GM18858 (cell line): ENCODE results near the gene GABBR2.
"Not testable (repeated sequence)": the region's sequence is repeated elsewhere in the genome, so short reads cannot be mapped to it uniquely, and the experiment has no call there.

Experiments
- ATAC-seq: cut with Tn5 transposase; IDR thresholded peaks from one replicate; pipeline ENCODE4 v1.9.1; 2021; ENCODE audit not compliant: unreplicated experiment

Gene GABBR2

DNA sequence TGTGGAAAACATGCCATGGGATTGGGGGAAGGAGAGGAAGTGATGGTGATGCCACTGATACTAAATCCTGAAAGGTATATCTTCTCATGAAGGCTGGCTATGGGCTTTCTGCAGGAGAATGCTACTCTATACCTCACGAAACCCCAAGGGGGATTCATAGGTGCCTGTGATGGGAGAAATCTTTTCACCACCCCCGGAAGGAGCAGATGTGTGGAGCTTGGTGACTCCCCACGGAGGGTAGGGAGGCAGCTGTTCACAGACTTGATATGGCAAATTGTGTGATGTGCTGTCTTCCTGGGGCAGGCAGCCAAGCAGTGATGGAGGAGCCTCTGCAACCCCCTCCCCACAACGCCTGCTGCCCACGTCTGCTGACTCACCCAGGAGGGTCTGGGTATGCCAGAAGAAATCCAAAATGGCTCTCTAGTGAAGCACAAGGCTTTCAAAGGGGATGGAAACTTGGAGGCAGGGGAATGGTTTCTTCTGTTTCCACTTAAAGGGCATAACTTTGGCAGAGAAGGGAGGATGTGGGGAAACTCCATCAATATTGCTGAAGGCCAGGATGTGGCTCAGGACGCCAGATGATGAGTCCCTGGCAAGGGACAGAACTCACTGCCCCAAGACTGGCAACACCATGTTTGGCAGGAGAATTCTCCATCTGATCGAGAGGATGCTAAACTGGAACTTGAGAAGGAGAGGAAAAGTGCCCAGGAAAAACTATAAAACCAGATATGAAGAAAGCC, 188.3 kb downstream of the GABBR2 start:
- ATAC-seq: no peak

DNA sequence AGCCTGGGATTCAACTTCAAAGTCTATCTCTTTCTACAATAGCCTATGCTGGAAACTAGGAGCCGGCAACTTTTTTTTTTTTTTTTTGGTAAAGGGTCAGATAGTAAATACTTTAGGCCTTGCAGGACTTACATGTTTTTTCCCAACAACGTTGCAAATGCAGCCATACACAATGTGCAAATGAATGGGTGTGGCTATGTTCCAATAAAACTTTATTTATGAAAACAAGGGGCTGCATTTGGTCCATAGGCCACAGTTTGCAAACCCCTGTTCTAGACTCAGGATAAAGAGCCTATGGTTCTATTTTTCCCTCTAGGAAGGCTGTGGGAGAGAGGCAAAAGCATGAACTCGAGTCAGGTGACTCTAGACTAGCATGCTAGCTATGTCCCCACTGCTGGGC, 189.1 kb downstream of the GABBR2 start:
- no peak for ATAC-seq

DNA sequence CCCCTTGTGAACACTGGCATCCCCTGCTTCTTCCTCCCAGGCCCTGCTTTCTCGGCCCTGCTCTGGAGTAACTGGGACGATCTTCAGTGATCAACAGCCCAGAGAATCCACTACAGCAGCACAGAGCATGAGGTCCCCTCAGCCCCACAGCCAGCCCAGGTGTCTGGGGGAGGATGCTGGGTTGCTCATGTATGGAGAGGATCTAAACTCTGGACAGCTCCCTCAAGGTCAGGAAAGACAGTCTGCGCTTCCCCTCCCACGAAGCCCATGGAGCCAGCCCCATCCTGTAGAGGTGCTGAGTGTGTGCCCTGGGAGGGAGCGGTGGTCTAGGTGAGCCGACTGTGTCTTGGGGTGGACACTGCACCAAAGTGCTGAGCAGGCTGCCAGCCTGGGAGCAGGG, 190.2 kb downstream of the GABBR2 start:
- no peak for ATAC-seq

DNA sequence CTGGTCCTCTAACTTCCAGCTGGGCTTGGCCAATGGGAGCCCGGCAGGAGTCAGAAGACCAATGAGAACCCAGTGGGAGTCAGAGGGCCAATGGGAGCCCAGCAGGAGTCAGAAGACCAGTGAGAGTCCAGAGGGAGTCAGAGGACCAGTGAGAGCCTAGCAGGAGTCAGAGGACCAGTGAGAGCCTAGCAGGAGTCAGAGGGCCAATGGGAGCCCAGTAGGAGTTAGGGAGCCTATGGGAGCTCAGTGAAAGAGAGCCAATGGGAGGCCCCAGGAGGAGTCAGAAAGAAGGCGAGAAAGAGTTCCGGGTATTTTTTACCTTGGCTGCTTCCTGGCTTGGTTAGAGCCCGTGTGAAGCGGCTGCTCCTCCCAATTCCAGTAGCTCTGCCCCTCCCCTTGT, 191.0 kb downstream of the GABBR2 start:
- no peak for ATAC-seq

DNA sequence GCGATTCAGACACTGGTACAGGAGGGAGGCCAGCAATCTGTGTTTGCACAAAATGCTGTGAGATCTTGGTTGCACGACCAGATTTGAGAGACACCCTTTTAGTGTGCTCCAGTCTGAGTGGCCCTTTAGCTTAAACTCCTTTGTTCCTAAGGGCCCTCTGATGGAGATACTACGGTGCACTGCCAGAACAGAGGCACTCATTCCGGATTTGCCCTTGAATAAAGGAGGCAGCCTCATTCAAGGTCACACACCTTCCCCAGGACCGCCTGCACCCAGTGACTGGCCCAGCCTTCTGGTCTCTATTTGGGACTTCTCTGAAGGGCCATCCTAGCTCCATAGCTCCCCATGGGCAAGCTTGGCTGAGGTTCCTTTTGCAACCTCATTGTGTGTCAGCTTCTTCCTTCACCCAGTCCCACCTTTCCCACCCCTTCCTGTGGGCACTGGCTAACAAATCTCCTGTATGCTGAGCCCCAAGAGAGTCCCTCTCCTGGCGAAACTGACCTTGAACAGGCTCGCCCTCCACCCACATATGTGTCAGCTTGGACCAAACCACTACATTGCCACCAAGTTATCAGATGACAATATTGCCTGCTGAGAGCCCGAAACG, 191.7 kb downstream of the GABBR2 start:
- ATAC-seq: no peak

DNA sequence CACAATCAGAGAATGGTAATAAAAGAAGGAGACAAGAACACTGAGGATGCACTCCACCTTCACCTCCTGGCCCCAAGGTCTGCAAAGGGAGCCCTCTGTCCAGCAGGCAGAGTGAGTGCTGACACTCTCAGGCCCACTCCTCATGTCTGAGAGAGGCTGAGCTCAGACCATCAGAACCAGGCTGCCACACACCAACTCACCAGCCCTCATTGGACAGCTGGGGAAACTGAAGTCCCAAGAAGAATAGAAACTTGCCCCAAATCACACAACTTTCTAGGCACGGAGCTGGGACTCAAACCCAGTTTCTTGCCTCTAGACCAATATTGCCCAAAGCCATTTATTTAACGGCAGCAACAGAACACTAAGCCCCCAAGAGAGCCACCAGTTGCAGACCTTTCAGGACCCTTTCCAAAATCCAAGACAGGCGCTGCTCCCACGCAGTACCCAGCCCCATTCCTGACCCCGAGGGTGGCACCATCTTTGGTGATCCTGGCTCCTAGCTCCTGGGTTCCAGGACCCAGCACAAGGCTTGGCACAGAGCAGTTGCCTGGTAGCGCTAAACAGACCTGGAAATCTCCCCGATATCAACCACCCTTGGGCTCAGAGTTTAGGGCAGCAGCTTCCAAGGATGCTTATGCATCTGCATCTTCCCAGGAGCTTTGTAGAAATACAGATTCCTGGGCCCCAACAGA, 192.4 kb downstream of the GABBR2 start:
- ATAC-seq: no peak

DNA sequence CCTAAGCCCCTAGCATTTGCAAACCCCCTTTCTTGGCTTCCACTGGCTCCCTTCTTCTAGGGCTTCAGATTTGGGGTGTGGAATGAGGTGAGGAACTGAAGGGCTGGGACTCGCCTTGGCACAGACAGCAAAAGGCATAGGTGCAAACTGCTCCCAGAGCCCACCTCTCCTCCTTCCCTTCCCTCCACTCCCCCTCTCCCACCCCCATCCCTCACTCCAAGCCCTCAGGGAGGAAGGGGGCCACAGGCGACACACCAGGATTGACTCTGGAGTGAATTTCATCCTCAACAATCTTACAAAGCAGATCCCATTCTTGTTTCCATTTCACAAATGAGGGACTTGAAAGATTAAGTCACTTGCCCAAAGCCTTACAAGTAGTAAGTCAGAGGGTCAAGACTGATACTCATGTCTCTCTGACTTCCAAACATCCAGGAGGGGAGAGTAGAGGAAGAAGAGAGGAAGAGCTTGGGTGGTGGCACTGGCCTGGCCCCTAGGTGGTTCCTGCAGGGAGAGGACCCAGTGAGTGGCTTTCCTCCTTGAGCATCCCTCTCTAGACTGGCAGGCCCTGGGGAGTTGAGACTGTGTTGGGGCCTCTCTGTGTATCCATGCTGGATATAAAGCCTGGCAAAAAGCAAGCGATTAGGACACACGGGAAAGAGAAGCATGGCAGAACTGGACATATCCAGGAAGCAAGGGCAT, 193.1 kb downstream of the GABBR2 start:
- no peak for ATAC-seq

DNA sequence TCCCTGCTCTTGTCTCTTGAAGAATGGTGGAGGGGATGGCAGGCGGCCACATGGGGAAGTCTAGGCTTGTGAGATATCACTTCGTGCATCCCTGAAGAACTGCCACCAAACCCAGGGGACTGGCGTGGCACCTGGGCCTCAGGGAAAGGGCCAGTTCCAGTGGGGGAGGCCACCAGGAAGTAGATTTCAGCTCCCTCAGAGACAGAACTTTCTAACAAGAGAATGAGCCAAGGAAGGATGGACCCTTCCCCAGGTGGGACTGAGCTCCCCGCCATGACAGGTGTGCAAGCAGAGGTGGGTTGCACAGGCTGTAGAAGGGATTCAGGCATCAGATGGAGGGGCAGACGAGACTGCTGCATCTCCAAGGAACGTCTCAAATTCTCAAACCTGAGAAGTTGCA, 193.9 kb downstream of the GABBR2 start:
- ATAC-seq: no peak

DNA sequence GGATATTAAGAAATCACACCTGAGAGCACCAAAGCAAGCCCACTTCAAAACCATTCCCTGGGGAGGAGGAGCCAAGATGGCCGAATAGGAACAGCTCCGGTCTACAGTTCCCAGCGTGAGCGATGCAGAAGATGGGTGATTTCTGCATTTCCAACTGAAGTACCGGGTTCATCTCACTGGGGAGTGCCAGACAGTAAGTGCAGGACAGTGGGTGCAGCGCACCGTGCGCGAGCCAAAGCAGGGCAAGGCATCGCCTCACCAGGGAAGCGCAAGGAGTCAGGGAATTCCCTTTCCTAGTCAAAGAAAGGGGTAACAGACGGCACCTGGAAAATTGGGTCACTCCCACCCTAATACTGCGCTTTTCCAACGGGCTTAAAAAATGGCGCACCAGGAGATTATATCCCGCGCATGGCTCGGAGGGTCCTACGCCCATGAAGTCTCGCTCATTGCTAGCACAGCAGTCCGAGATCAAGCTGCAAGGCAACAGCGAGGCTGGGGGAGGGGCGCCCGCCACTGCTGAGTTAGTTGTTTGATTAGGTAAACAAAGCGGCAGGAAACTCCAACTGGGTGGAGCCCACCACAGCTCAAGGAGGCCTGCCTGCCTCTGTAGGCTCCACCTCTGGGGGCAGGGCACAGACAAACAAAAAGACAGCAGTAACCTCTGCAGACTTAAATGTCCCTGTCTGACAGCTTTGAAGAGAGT, 200.4 kb downstream of the GABBR2 start:
- ATAC-seq: not testable (repeated sequence)

DNA sequence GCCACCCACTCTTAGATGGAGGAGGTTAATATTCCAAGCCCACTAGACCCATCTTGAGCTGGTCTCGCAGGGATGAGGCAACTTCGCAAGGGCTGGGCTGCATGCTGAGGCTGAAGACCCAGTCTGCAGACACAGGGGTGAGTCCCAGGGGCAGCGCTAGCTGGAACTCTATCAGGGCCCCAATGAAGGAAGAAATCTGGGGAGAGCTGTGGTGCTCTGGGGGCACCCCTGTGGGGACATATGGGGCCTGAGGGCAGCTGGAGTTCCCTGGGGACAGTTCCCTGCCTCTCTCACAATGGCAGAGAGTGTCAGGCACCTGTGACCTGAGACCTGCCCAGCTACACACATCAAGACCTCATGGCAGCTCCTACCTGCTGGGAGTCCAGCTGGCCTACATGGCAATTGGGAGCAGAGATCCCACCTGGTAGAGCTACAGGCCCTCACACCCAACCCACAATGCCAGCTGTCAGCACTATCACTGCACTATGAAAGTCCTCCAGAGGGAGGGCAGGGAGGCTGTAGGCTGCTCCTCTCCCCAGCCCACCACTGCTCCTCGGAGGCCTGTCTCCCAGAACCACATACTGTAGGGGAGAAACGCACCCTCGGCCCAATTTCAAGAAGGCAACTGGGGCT, 202.2 kb downstream of the GABBR2 start:
- no peak for ATAC-seq

DNA sequence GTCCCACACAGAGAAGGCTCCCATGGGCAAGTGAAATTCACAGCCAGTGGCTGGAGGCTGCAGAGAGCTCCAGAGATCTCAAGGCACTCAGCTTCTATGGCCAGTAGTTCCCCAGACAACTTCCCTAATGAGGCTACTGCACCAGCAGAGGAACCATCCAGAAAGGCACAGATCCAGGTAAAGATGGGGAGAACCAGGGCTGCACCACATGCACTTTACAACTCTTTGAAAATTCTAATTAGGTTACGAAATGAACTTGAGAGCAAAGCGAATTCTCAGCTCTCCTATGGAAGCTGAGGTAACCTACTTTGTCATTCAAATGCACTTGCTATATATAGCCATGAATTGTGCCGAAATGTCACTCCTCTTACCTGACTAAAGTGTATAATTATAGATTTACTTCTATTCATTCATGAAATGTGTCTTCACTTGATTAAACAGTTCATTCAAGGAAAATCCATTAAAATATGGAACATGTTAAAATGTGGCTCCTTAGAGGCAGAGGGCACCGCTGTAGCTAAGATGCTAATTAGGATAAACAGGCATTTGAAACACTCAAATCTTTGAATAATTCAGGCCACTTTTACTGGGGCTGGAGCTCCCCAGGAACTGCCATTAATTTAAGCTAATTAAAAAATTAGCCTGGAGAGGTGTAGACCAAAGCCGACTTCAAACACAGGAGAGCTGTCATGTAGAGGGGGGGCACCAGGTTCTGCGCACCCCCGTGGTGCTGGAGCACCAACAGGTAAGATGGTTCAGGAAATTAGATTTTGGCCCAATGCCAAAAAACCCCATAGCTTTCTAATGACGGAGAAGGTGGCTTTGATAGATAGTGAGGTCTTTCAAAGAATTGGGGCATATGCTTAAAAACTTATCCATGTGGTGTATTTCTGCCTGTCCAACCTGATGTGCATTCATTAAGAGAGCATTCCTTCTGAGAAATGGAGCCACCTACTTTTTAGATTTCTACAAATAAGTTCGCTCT, 204.1 kb downstream of the GABBR2 start:
- no peak for ATAC-seq

DNA sequence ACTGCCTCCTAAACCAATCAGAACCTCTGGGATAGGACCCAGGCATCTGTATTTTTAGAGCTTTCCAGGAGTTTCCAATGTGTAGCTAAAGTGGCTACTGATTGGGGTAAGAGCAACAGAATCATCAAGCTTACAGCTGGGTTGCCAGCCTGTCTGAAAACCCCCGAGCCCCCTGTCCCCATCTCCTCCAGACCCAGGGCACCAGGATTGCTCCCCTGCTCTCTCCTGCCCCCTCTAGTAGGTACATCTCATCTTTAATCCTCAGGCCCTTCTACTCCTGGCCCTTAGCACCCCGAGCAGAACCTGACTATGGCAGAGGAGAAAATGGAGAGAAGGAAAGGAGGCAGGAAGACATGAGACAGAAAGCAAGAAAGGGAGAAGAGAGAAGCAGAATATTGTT, 204.9 kb downstream of the GABBR2 start:
- no peak for ATAC-seq

DNA sequence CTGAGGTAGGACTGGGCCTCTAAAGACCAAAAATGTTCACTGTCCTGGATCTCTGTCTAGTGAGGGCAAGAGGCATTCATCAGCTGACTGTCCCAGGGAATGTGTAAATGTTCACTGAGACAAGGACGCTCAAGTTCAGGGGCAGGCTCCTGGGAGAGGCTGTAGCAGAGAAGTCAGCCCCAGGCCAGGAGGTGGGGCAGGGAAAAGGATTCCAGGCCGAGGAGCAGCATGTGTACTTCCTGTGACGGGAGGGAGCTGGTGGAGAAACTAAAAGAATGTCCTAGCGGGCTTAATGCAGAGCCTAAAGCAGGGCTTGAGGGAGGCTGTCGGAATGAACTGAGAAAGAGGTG, 205.8 kb downstream of the GABBR2 start:
- no peak for ATAC-seq

DNA sequence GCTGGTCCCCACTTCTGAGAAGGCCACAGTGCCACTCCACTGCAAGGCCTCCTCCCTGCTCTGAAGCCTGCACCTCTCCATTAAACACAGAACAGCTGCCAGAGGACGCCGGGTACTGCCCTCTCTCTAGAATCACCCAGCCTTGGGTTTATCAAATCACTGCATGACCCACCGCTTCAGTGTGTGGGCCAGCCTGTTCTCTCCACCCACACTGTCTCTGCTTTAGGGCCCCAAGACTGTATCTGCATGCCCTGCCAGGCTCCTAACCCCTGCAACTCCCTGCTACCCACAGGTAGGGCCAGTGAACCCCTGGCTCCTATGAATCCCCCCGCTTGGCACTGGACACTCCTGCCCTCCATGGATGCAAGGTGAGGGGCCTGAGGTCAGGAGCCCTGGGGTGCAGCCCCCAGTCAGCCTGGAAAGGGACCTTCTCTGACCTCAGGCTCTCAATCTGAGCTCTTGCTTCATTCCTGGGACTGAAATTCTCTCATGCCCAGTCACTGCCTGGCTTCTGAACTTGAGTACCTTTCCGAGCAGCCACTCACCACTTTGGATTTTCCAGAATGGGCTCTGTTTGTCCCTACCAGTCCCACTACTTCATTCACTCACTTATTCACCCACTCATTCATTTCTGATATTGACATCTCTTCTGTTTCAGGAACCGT, 206.3 kb downstream of the GABBR2 start:
- ATAC-seq: no peak

DNA sequence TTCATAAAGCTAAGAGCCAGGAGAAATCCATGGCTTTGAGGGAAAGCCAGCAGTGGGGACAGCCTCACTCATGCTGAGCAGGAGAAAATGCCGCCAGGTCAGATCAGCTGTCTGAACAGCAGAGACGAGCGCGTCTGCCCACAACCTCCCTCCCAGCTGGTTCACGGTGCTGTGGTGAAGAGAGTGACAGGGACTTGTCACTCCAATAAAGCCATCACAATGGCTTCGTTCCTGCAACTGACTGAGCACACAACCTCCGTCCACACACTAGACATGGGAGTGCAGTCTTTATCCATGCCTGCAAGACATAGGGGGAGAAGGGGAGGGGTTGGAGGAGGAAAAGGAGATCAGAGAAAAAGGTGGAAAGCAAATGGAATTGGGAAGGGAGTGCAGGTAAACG, 206.9 kb downstream of the GABBR2 start:
- no peak for ATAC-seq

DNA sequence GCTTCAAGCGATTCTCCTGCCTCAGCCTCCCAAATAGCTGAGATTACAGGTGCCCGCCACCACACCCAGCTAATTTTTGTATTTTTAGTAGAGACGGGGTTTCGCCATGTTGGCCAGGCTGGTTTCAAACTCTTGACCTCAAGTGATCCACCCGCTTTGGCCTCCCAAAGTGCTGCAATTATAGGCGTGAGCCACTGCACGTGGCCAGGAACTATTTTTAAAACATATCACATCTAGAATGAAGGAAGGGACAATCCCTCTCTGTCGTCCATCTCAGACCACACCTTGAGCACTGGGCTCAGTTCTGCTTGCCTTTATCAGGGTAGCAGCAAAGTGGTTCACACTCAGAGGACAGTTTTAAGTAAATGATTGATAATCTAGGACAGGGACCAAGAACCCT, 207.5 kb downstream of the GABBR2 start:
- ATAC-seq: not testable (repeated sequence)

DNA sequence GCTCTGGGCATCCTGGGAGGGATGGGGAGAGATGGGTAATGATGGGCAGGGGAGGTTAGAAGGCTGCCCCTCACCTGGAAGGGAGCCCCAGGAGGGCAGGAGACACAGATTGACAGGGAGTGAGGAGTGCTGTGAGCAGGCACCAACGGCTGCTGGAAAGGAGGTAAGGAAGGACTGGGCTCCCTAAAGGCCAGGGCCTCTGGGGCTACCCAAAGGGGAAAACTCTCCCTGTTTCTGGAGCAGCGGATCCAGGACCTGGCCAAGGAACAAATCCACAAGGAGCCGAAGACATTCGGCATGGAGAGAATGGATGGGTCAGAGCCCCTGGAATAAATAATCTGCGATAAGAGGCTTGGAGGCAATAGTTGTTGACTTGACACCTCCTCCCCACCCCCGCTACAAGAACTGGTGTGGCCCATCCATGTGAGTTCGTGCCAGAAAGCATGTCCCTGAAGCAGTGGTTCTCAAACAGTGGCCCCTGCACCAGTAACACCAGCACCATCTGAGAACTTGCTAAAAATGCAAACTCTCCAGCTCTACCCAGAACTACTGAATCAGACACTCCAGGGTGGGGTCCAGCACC, 208.3 kb downstream of the GABBR2 start:
- ATAC-seq: no peak

DNA sequence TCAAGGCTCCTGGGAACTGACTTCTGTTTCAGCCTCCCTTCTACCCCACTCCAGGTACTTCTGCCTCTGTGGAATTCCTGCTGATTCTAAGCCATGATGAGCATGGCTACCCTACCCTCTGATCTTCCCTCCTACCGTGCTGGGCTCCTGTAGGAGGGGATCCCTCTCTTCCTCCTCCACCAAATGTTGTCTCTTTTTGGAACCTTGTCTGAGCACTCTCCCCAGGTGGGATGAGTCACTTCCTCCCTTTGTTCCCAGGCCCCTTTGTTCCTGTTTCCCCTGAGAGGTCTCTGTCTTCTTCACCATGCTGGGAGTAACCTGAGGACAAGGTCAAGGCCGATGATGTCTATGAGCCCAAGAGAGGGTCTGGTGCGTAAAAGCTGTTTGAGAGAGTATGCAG, 213.2 kb downstream of the GABBR2 start:
- ATAC-seq: no peak

DNA sequence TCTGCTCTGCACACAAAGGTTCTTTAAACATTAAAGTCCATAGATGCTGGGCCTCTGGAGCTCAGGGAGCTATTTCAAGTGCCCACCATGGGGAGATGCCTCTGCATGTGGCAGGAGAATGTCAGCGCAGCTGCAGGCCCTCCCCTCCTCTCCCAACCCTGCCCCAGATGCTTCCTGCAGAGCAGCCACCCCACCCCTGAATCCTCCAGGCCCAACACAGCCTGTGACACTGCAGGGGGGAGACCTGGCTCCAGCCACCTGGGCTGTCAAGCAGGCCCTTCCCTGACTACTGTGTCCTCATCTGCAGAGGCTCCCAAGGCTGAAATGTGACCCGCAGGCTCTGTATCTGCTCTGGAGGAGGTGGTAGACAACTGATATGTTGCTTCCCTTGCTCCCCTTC, 213.9 kb downstream of the GABBR2 start:
- ATAC-seq: no peak
